K562 (cell line): ENCODE data around the gene HOXD9. TPM values are rescaled to one million over a fixed set of nuclear protein-coding genes. Genes with fewer than 3 reads are reported as not detected.

Source experiments
- CBX2 ChIP-seq: fragments of 200-600 bp; sonication (generic); IDR thresholded peaks from one replicate; pipeline ENCODE4 v1.6.1; 2012; ENCODE audit warnings: mild to moderate bottlenecking, low read length, inconsistent platforms; ENCODE audit not compliant: insufficient read depth, poor library complexity, severe bottlenecking
- ESRRA ChIP-seq: fragments of 450-650 bp; IDR thresholded peaks from 2 replicates; pipeline ENCODE4 v1.6.1; 2014; ENCODE audit warnings: low read depth, mild to moderate bottlenecking, moderate library complexity, borderline replicate concordance
- GTF2E2 ChIP-seq: fragments of 200-800 bp; sonication (Bioruptor generic); IDR thresholded peaks from 2 replicates; pipeline ENCODE4 v1.6.1; 2016; ENCODE audit warnings: missing genetic modification characterization, missing compliant biosample characterization
- JUN ChIP-seq, 2 experiments: sonication (generic) in 1 of 2; formaldehyde crosslinking in 1 of 2; IDR thresholded peaks; 2 replicates each; pipeline versions ENCODE4 v1.6.1 to v1.8.0; 2012 to 2022; ENCODE audit warnings: borderline replicate concordance in 2 of 2, mild to moderate bottlenecking in 2 of 2, improper control_type of control experiment in 1 of 2, low read depth in 1 of 2, low read length in 1 of 2, missing genetic modification reagents in 1 of 2
- NR1H2 ChIP-seq: sonication (generic); formaldehyde crosslinking; IDR thresholded peaks from 2 replicates; pipeline ENCODE4 v1.4.0; 2020; ENCODE audit warnings: mild to moderate bottlenecking, missing genetic modification reagents
- SRSF1 ChIP-seq: fragments of 200-400 bp; formaldehyde crosslinking; IDR thresholded peaks from 2 replicates; pipeline ENCODE4 v1.6.1; 2017; ENCODE audit warnings: mild to moderate bottlenecking, low read depth, low read length, moderate library complexity
- TRIM24 ChIP-seq, 2 experiments: fragments of 450-650 bp; IDR thresholded peaks; 2 replicates each; pipeline ENCODE4 v1.6.1; 2016
- U2AF1 ChIP-seq: fragments of 200-400 bp; formaldehyde crosslinking; optimal IDR thresholded peaks from 2 replicates; pipeline ENCODE3; 2017; ENCODE audit warnings: mild to moderate bottlenecking, low read depth, low read length, moderate library complexity
- ZNF766 ChIP-seq: fragments of 200-800 bp; sonication (Bioruptor generic); conservative IDR thresholded peaks from 2 replicates; pipeline ENCODE4 v1.6.1; 2016; ENCODE audit warnings: missing genetic modification characterization, missing compliant biosample characterization
- polyA plus RNA-seq, 8 experiments: library from polyadenylated mRNA; depleted of rRNA in 4 of 8; stranded (reverse) in 5 of 8; unstranded in 3 of 8; fragments of >200 nt; fragmentation: Nextera tagmentation in 2 of 8; fragmentation: Illumina TruSeq in 1 of 8; extraction: Ambion mirVana in 2 of 8; extraction: Trizol in 1 of 8; gene quantifications; 2 replicates each; pipeline versions ENCODE4 v1.2.1 to v1.2.3, GENCODE V29; 2011 to 2014; ENCODE audit warnings: inconsistent platforms in 1 of 8, missing spikeins in 1 of 8
- total RNA-seq, 7 experiments: library from RNA; depleted of rRNA in 6 of 7; stranded (reverse); fragments of >200 nt in 6 of 7; fragmentation: Illumina TruSeq in 2 of 7; extraction: Trizol in 2 of 7; gene quantifications; 2 replicates each; pipeline versions ENCODE4 v1.2.1 to v1.2.3, GENCODE V29; 2011 to 2021; ENCODE audit warnings: low replicate concordance in 1 of 7
- TF ChIP-seq, protein P1 (sequence below): fragments of 450-650 bp; IDR thresholded peaks from 2 replicates; pipeline ENCODE4 v1.6.1; 2016; ENCODE audit warnings: low read depth
- TF ChIP-seq, protein P2 (sequence below): fragments of 450-650 bp; IDR thresholded peaks from 2 replicates; pipeline ENCODE4 v1.6.1; 2016; ENCODE audit warnings: missing biosample characterization, missing genetic modification characterization
- TF ChIP-seq, protein P3 (sequence below): sonication (generic); formaldehyde crosslinking; IDR thresholded peaks from 2 replicates; pipeline ENCODE4 v1.4.0; 2020; ENCODE audit warnings: mild to moderate bottlenecking, missing genetic modification reagents

HOXD9 gene
- total and polyA plus RNA-seq, 9 of the 15 experiments (the other 6 are each of a cell fraction or from before 2014, with no cell fraction given) = not detected

DNA sequence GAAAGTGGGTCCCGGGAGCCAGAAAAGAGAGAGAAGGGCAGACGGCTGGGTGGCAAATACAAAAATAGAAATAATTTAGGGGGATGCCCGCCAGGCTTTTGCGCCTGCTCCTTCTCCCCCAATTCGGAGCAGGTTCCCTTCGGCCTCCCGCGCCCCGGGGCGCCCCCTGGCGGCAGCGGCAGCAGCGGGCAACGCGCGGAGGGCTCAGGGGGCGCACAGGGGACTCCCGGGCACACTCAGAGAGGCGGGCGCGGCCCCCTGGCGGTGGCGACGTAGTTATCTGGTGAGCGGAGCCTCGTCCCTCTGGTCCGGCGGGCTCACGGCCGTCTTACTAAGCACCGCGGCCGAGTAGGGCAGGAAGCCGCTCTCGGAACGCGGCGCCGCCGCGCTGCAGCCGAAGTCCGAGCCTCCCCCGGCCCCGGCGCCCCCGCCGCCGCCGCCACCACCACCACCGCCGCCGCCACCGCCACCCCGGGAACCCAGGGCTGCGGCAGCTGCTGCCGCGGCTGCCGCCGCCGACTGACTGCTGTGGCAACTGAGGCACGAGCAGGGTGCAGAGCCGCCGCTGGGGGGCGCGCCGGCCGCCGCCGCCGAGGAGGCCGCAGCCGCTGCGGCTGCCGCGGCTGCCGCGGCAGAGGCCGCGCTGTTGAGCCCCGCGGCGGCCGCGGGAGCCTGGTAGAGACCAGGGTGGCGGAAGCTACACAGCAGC, 42.5 kb upstream of the HOXD9 start (continued):
- TF ChIP-seq, protein P1, sequence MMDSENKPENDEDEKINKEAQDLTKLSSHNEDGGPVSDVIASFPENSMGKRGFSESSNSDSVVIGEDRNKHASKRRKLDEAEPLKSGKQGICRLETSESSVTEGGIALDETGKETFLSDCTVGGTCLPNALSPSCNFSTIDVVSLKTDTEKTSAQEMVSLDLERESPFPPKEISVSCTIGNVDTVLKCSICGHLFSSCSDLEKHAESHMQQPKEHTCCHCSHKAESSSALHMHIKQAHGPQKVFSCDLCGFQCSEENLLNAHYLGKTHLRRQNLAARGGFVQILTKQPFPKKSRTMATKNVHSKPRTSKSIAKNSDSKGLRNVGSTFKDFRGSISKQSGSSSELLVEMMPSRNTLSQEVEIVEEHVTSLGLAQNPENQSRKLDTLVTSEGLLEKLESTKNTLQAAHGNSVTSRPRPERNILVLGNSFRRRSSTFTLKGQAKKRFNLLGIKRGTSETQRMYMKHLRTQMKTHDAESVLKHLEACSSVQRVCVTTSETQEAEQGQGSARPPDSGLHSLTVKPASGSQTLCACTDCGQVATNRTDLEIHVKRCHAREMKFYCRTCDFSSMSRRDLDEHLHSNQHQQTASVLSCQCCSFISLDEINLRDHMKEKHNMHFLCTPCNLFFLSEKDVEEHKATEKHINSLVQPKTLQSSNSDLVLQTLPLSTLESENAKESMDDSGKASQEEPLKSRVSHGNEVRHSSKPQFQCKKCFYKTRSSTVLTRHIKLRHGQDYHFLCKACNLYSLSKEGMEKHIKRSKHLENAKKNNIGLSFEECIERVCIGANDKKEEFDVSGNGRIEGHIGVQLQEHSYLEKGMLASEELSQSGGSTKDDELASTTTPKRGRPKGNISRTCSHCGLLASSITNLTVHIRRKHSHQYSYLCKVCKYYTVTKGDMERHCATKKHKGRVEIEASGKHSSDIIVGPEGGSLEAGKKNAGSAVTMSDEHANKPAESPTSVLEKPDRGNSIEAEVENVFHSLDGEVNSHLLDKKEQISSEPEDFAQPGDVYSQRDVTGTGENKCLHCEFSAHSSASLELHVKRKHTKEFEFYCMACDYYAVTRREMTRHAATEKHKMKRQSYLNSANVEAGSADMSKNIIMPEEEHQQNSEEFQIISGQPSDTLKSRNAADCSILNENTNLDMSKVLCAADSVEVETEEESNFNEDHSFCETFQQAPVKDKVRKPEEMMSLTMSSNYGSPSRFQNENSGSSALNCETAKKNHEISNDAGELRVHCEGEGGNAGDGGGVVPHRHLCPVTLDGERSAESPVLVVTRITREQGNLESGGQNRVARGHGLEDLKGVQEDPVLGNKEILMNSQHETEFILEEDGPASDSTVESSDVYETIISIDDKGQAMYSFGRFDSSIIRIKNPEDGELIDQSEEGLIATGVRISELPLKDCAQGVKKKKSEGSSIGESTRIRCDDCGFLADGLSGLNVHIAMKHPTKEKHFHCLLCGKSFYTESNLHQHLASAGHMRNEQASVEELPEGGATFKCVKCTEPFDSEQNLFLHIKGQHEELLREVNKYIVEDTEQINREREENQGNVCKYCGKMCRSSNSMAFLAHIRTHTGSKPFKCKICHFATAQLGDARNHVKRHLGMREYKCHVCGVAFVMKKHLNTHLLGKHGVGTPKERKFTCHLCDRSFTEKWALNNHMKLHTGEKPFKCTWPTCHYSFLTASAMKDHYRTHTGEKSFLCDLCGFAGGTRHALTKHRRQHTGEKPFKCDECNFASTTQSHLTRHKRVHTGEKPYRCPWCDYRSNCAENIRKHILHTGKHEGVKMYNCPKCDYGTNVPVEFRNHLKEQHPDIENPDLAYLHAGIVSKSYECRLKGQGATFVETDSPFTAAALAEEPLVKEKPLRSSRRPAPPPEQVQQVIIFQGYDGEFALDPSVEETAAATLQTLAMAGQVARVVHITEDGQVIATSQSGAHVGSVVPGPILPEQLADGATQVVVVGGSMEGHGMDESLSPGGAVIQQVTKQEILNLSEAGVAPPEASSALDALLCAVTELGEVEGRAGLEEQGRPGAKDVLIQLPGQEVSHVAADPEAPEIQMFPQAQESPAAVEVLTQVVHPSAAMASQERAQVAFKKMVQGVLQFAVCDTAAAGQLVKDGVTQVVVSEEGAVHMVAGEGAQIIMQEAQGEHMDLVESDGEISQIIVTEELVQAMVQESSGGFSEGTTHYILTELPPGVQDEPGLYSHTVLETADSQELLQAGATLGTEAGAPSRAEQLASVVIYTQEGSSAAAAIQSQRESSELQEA = no peak
- TF ChIP-seq, protein P2, sequence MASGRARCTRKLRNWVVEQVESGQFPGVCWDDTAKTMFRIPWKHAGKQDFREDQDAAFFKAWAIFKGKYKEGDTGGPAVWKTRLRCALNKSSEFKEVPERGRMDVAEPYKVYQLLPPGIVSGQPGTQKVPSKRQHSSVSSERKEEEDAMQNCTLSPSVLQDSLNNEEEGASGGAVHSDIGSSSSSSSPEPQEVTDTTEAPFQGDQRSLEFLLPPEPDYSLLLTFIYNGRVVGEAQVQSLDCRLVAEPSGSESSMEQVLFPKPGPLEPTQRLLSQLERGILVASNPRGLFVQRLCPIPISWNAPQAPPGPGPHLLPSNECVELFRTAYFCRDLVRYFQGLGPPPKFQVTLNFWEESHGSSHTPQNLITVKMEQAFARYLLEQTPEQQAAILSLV (tag) = no peak
- TF ChIP-seq ZNF766 (CRISPR knock-in tag) (peak; percentile 33; the same call in 1 of the 2 replicates), GTF2E2 (tag) (no peak), JUN (IDR thresholded peaks at IDR 0.05; ENCODE audit: borderline replicate concordance, low read depth, low read length) (0 out of 2 replicates have a peak, but pooled peaks have one; percentile 17), JUN (CRISPR knock-in tag; IDR thresholded peaks at IDR 0.05; ENCODE audit: borderline replicate concordance) (no peak), NR1H2 (CRISPR knock-in tag) (no peak), TRIM24 (IDR thresholded peaks at IDR 0.05) (no peak), SRSF1 (no peak), ESRRA (peak; percentile 34; the same call in 1 of the 2 replicates), CBX2 (no peak), U2AF1 (peak; percentile 60)
- TF ChIP-seq, protein P3, sequence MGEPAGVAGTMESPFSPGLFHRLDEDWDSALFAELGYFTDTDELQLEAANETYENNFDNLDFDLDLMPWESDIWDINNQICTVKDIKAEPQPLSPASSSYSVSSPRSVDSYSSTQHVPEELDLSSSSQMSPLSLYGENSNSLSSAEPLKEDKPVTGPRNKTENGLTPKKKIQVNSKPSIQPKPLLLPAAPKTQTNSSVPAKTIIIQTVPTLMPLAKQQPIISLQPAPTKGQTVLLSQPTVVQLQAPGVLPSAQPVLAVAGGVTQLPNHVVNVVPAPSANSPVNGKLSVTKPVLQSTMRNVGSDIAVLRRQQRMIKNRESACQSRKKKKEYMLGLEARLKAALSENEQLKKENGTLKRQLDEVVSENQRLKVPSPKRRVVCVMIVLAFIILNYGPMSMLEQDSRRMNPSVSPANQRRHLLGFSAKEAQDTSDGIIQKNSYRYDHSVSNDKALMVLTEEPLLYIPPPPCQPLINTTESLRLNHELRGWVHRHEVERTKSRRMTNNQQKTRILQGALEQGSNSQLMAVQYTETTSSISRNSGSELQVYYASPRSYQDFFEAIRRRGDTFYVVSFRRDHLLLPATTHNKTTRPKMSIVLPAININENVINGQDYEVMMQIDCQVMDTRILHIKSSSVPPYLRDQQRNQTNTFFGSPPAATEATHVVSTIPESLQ (CRISPR knock-in tag) = no peak
